Vagina (tissue), 2 donors: ENCODE results near the gene ZNF799.

Experiments
- CTCF ChIP-seq, 3 experiments: fragments of 450-650 bp in 2 of 3; fragments of 200-600 bp in 1 of 3; sonication (generic) in 1 of 3; IDR thresholded peaks; one replicate each; pipeline ENCODE4 v1.5.1; 2017 to 2019; ENCODE audit warnings: antibody characterized with exemption in 3 of 3, mild to moderate bottlenecking in 2 of 3, moderate library complexity in 2 of 3
- POLR2A ChIP-seq, 2 donors: fragments of 450-650 bp; IDR thresholded peaks; one replicate each; pipeline ENCODE4 v1.6.1; 2017; ENCODE audit warnings: antibody characterized with exemption in 2 of 2, mild to moderate bottlenecking in 2 of 2, moderate library complexity in 2 of 2

GRCh38 chr19:12440541-12441316, 39.7 kb upstream of the ZNF799 start, which contains the start of gene ZNF443:
- no peak for TF ChIP-seq POLR2A (IDR thresholded peaks at IDR 0.05)
- no peak for TF ChIP-seq CTCF (IDR thresholded peaks at IDR 0.05)
